GM12891 (cell line): ENCODE measurements around the gene MMP20.

ENCODE experiments used
- PAX5 ChIP-seq: IDR thresholded peaks from 2 replicates; pipeline ENCODE4 v1.6.1; 2011; ENCODE audit warnings: low read length, moderate library complexity, mild to moderate bottlenecking; ENCODE audit not compliant: insufficient read depth, severe bottlenecking
- POLR2A ChIP-seq: IDR thresholded peaks from 2 replicates; pipeline ENCODE4 v1.6.1; 2011; ENCODE audit warnings: low read depth, low read length, control low read depth
- POLR2AphosphoS5 ChIP-seq: IDR thresholded peaks from 2 replicates; pipeline ENCODE4 v1.6.1; 2011; ENCODE audit warnings: low read depth, low read length, control low read depth
- SPI1 ChIP-seq: IDR thresholded peaks from 2 replicates; pipeline ENCODE4 v1.6.1; 2011; ENCODE audit warnings: low read depth, low read length, control low read depth
- TAF1 ChIP-seq: IDR thresholded peaks from 2 replicates; pipeline ENCODE4 v1.6.1; 2011; ENCODE audit warnings: low read depth, low read length, control low read depth

GRCh38 chr11:102622258-102622657 lies 2.9 kb downstream of the MMP20 start:
- TF ChIP-seq TAF1 (no peak), POLR2A (no peak), POLR2AphosphoS5 (no peak), SPI1 (no peak), PAX5 (no peak)
